ENCODE results near the gene ZNF774.

Gene ZNF774

DNA sequence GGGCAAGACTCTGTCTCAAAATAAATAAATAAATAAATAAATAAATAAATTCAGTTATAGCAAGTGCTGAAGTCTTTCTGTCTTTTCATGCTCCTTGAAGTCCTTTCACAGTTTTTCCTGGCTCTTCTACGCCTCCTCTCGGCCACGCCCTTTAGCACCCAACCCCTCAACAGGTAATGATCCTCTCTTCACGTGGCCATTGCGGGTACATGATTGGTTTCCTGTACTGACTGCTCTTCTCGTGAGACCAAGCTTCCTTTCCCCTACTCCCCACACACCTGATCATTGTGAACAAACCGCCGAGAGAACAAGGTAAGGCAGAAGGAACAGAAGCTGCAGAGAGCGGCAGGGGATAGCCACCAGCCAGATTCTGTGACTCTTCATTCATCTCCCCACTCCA is 2.3 kb upstream of the ZNF774 start:
- TF ChIP-seq SIN3A (IDR thresholded peaks at IDR 0.05; ENCODE audit: borderline replicate concordance, insufficient read depth, low read length) (no peak), TAF1 (IDR thresholded peaks at IDR 0.05; ENCODE audit: borderline replicate concordance, insufficient read depth, low read length) (no peak)
- TF ChIP-seq, protein P1, sequence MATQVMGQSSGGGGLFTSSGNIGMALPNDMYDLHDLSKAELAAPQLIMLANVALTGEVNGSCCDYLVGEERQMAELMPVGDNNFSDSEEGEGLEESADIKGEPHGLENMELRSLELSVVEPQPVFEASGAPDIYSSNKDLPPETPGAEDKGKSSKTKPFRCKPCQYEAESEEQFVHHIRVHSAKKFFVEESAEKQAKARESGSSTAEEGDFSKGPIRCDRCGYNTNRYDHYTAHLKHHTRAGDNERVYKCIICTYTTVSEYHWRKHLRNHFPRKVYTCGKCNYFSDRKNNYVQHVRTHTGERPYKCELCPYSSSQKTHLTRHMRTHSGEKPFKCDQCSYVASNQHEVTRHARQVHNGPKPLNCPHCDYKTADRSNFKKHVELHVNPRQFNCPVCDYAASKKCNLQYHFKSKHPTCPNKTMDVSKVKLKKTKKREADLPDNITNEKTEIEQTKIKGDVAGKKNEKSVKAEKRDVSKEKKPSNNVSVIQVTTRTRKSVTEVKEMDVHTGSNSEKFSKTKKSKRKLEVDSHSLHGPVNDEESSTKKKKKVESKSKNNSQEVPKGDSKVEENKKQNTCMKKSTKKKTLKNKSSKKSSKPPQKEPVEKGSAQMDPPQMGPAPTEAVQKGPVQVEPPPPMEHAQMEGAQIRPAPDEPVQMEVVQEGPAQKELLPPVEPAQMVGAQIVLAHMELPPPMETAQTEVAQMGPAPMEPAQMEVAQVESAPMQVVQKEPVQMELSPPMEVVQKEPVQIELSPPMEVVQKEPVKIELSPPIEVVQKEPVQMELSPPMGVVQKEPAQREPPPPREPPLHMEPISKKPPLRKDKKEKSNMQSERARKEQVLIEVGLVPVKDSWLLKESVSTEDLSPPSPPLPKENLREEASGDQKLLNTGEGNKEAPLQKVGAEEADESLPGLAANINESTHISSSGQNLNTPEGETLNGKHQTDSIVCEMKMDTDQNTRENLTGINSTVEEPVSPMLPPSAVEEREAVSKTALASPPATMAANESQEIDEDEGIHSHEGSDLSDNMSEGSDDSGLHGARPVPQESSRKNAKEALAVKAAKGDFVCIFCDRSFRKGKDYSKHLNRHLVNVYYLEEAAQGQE (IDR thresholded peaks at IDR 0.05; ENCODE audit: insufficient read depth in 1 of 2, low read depth in 2 of 2, low read length in 2 of 2): no peak

DNA sequence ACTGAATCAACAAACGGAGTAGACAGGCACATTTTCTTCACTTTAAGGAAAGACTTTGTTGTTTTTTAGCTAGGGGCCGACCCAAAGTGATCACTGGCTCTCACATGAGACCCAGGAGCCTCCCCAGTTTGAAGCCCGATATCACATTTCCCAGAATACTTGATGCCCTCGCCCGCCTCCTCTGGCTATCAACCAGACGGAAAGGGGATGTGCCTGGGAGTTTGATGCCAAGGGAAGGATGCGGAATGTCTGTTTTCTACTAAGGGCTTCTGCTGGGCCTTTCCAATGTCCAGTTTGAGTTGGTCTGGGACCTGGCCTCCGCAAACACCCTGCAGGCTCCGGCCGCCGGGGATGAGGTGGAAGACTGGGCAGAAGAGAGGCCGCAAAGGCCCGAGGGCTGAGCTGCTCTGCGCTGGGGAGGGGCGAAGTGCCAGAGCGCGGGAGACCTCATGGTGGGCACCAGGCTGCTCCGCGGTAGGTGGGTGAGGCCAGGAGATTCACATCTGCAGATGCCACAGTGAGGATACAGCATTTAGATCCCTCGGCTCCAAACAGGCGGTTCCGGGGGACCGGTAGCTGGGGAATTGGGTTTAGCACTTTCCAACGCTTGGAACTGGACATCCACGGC is 491 bp upstream of the ZNF774 start:
- no peak for TF ChIP-seq POLR2AphosphoS5 (IDR thresholded peaks at IDR 0.05; ENCODE audit: low read depth, low read length)
- TF ChIP-seq, protein P1 (IDR thresholded peaks at IDR 0.05; ENCODE audit: insufficient read depth in 1 of 2, low read depth in 2 of 2, low read length in 2 of 2): no peak
- no peak for TF ChIP-seq TAF1 (IDR thresholded peaks at IDR 0.05; ENCODE audit: borderline replicate concordance, insufficient read depth, low read length)
- no peak for TF ChIP-seq SIN3A (IDR thresholded peaks at IDR 0.05; ENCODE audit: borderline replicate concordance, insufficient read depth, low read length)
- TF ChIP-seq FOXP2 (optimal IDR thresholded peaks at IDR 0.05; ENCODE audit: borderline replicate concordance, extremely low read depth, extremely low read length, insufficient read depth): no peak

DNA sequence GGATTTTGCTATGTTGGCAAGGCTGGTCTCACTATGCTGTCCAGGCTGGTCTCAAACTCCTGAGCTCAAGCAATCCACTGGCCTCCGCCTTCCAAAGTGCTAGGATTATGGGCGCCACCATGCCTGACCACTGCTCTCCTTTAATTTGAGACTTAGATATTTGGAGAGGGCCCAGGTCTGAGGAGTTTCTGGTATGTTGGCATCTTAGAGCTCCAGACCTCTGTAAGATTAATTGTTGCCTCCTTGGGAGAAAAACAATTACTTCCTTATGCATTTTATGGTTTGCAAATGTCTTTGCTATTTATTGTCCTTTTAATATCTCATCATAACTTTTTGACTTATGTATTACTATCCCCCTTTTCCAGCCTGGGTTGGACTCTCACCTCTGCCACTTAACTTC is 2.9 kb downstream of the ZNF774 start:
- TF ChIP-seq POLR2AphosphoS5 (IDR thresholded peaks at IDR 0.05; ENCODE audit: low read depth, low read length): no peak
- no peak for TF ChIP-seq FOXP2 (optimal IDR thresholded peaks at IDR 0.05; ENCODE audit: borderline replicate concordance, extremely low read depth, extremely low read length, insufficient read depth)
- TF ChIP-seq, protein P1 (IDR thresholded peaks at IDR 0.05; ENCODE audit: insufficient read depth in 1 of 2, low read depth in 2 of 2, low read length in 2 of 2): no peak
- no peak for TF ChIP-seq SIN3A (IDR thresholded peaks at IDR 0.05; ENCODE audit: borderline replicate concordance, insufficient read depth, low read length)
- TF ChIP-seq TAF1 (IDR thresholded peaks at IDR 0.05; ENCODE audit: borderline replicate concordance, insufficient read depth, low read length): no peak

DNA sequence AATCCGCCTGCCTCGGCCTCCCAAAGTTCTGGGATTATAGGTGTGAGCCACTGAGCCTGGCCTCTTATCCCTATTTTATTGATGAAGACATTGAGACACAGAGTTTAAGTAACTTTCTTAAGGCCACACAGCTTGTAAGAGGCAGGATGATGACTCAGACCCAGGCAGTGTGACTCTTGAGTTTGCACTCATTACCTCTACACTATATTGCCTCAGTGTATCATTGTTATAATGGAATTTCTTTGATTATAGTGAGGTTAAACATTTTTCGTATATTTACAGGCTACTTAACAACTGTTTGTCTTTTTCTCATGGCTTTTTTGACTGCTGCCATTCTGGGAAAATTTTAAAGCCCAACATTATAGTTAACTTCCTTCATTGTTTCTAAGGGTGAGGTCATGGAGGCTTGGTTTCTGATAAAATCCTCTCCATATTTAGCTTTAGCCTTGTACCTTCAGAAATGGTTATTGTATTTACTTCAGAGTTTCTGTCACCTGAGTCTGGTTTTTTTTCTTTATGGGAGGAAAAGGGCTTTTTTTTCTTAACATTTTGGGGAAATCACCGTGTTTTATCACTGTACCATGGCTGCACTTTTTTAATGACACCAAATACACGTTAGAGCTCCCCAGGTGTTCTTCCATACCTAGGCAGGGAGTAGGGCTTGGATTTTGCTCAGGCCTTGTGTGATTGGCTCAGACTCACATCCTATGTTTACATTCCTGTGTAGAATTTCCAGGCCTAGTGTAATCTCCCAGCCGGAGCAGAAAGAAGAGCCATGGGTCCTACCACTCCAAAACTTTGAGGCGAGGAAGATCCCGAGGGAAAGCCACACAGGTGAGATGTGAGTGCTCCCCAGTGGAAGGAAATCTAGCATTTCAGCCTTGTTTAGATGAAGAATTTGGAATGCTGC is 6.3 kb downstream of the ZNF774 start:
- no peak for TF ChIP-seq POLR2AphosphoS5 (IDR thresholded peaks at IDR 0.05; ENCODE audit: low read depth, low read length)
- no peak for TF ChIP-seq TAF1 (IDR thresholded peaks at IDR 0.05; ENCODE audit: borderline replicate concordance, insufficient read depth, low read length)
- no peak for TF ChIP-seq SIN3A (IDR thresholded peaks at IDR 0.05; ENCODE audit: borderline replicate concordance, insufficient read depth, low read length)
- TF ChIP-seq, protein P1 (IDR thresholded peaks at IDR 0.05; ENCODE audit: insufficient read depth in 1 of 2, low read depth in 2 of 2, low read length in 2 of 2): no peak
- no peak for TF ChIP-seq FOXP2 (optimal IDR thresholded peaks at IDR 0.05; ENCODE audit: borderline replicate concordance, extremely low read depth, extremely low read length, insufficient read depth)

Data from PFSK-1 (cell line).